ENCODE results near the gene TMBIM6. TPM values are rescaled to one million over a fixed set of nuclear protein-coding genes. Genes with fewer than 3 reads are reported as not detected.
A peak's percentile ranks its signal among the peaks of the same experiment; 100 is the strongest.

The TMBIM6 gene
- total RNA-seq, 2 experiments from 2014 or later, result 120 to 170 TPM

DNA sequence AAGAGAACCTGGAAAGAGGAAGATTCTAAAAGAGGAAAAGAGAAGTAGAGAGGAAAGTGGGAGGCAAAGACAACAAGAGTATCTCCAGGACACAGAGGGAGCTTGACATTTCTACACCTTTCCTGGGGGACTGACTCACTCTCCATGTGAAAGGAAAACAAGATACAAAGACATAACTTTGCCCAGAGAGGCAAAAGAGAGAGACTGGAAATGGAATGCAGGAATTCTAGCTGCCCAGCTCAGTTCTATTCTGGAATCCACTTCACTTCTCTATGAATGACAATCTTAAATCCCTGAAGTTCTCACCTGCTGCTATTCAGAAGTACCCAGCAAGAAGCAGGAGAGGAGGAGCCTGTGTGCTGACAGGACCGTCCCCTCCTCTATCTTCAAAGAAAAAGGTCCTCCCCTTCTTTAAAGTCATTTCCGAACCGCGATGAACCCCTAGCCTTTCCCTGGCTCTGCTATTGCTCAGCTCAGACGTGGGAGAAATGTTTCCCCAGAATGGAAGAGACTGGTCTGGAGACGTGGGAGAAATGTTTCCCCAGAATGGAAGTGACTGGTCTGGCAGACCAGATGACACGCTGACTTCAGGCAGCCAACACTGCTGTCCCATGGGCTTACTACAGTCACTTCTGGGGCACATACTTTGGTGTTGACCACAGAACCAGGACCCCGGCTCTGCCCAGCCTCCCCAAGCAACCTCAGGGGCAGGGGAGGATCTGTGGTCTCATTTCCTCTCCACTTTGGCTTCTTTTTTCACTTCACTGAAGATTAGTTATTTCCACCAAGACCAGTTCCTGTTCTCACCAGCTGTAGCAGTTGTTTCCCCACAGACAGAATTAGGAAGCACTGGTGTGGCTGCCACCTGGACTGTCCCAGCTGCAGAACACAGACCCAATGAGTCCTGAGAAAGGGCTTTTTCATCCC is 42.5 kb upstream of the TMBIM6 start:
- Histone ChIP-seq H3K4me3 (ENCODE audit: low read depth, low read length, poor library complexity, severe bottlenecking) (peak overlapping the region; percentile 61), H3K9me3 (ENCODE audit: low read length) (no peaks in the 10 kb centered on the region), H3K27ac (ENCODE audit: low read depth, low read length, poor library complexity, severe bottlenecking) (peak overlapping the region; percentile 86), H3K4me2 (ENCODE audit: low read length) (peak overlapping the region; percentile 94), H4K20me1 (ENCODE audit: insufficient read depth, low read length) (no peaks in the 10 kb centered on the region), H3K4me1 (ENCODE audit: insufficient read depth, low read length, poor library complexity, severe bottlenecking) (peaks cover 83% of the 10 kb centered on the region), H2AFZ (ENCODE audit: low read length) (no peak overlapping the region), H3K36me3 (ENCODE audit: insufficient read depth, low read length) (no peaks in the 10 kb centered on the region), H3K79me2 (ENCODE audit: insufficient read depth, low read depth, low read length) (peaks cover 71% of the 10 kb centered on the region), H3K9me2 (ENCODE audit: insufficient read depth, low read length) (no peaks in the 10 kb centered on the region)
- TF ChIP-seq EZH2phosphoT487 (IDR thresholded peaks at IDR 0.05; ENCODE audit: borderline replicate concordance, low read depth, low read length), result no peak
- TF ChIP-seq, protein P1, sequence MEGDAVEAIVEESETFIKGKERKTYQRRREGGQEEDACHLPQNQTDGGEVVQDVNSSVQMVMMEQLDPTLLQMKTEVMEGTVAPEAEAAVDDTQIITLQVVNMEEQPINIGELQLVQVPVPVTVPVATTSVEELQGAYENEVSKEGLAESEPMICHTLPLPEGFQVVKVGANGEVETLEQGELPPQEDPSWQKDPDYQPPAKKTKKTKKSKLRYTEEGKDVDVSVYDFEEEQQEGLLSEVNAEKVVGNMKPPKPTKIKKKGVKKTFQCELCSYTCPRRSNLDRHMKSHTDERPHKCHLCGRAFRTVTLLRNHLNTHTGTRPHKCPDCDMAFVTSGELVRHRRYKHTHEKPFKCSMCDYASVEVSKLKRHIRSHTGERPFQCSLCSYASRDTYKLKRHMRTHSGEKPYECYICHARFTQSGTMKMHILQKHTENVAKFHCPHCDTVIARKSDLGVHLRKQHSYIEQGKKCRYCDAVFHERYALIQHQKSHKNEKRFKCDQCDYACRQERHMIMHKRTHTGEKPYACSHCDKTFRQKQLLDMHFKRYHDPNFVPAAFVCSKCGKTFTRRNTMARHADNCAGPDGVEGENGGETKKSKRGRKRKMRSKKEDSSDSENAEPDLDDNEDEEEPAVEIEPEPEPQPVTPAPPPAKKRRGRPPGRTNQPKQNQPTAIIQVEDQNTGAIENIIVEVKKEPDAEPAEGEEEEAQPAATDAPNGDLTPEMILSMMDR (conservative IDR thresholded peaks at IDR 0.05; ENCODE audit: low read length), result no peak
- BruUV-seq (replicated peaks), result no TSS peak
- intact Hi-C loops (cut with micrococcal nuclease; ENCODE audit: unreplicated experiment), result loop anchor here (2.0 kb wide), 1 partner anchor 36 kb away; no protein-coding TSS in a partner anchor
- DNase-seq (ENCODE audit: low spot score), result peak; percentile 88
- CTCF ChIA-PET (ENCODE audit: unreplicated experiment), result interaction anchor here (0.6 kb wide), 1 partner anchor 34 kb away, joined by 4 read pairs; no protein-coding TSS in a partner anchor
- POLR2A ChIA-PET, result interaction anchor here (0.6 to 2.4 kb wide), 7 partner anchors 19 to 995 kb away, joined by 3 to 10 read pairs (median 4); partner anchors contain the start of gene PRPF40B

DNA sequence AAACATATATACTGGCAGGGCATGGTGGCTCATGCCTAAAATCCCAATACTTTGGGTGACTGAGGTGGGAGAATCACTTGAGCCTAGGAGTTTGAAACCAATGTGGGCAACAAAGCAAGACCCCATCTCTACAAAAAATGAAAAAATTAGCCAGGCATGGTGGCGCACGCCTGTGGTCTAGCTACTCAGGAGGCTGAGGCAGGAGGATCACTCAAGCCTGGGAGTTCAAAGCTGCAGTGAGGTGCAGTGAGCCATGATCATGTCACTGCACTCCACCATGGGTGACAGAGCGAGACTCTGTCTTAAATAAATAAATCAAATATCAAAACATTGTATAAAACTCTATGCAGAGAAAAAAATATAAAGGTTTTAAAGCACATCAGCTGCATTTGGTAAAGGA is 39.3 kb upstream of the TMBIM6 start:
- no peaks in the 10 kb centered on the region for H3K9me2 ChIP-seq (ENCODE audit: insufficient read depth, low read length)
- H3K9me3 ChIP-seq (ENCODE audit: low read length), result no peaks in the 10 kb centered on the region
- peak overlapping the region; percentile 51 for H3K4me2 ChIP-seq (ENCODE audit: low read length)
- H3K27ac ChIP-seq (ENCODE audit: low read depth, low read length, poor library complexity, severe bottlenecking), result peak overlapping the region; percentile 23
- no peaks in the 10 kb centered on the region for H3K36me3 ChIP-seq (ENCODE audit: insufficient read depth, low read length)
- H3K4me1 ChIP-seq (ENCODE audit: insufficient read depth, low read length, poor library complexity, severe bottlenecking), result peaks cover 93% of the 10 kb centered on the region
- H3K79me2 ChIP-seq (ENCODE audit: insufficient read depth, low read depth, low read length), result peaks cover 77% of the 10 kb centered on the region
- no peak overlapping the region for H3K4me3 ChIP-seq (ENCODE audit: low read depth, low read length, poor library complexity, severe bottlenecking)
- ChIA-PET CTCF (ENCODE audit: unreplicated experiment) (interaction anchor here (1.0 to 2.6 kb wide), 2 partner anchors 31 to 39 kb away, joined by 3 to 11 read pairs; no protein-coding TSS in a partner anchor), POLR2A (interaction anchor here (1.9 to 2.1 kb wide), 2 partner anchors 11 to 31 kb away, joined by 6 to 8 read pairs; no protein-coding TSS in a partner anchor)
- TF ChIP-seq EZH2phosphoT487 (IDR thresholded peaks at IDR 0.05; ENCODE audit: borderline replicate concordance, low read depth, low read length), result no peak
- TF ChIP-seq, protein P1 (conservative IDR thresholded peaks at IDR 0.05; ENCODE audit: low read length), result no peak
- intact Hi-C loops (cut with micrococcal nuclease; ENCODE audit: unreplicated experiment), result no loop called here
- DNase-seq (ENCODE audit: low spot score), result peak; percentile 56
- BruUV-seq (replicated peaks), result no TSS peak
- H2AFZ ChIP-seq (ENCODE audit: low read length), result no peak overlapping the region
- peaks cover 10% of the 10 kb centered on the region; the same call in 1 of the 2 replicates for H4K20me1 ChIP-seq (ENCODE audit: insufficient read depth, low read length)

Data from OCI-LY7 (cell line).